Stimulated activated memory B cell treated with anti-CD40 and anti-IgM and Interleukin-4, amounts not matched to agents 10 μg/mL and 1 μg/mL and 100 μg/mL, for 72 hours (primary cell): Measurements from ENCODE around the gene DTWD1.
"Not testable (repeated sequence)": the region's sequence is repeated elsewhere in the genome, so short reads cannot be mapped to it uniquely, and the experiment has no call there.

Experiments
- ATAC-seq: fragments of 150-1000 bp; cut with Tn5 transposase; 2 replicates; pipeline ENCODE4 v1.10.0; 2021
- H3K27ac Mint-ChIP-seq: one replicate; pipeline ENCODE4 v1.8.0; 2022; ENCODE audit warnings: mild to moderate bottlenecking, mixed read lengths
- H3K27me3 Mint-ChIP-seq: one replicate; pipeline ENCODE4 v1.8.0; 2022; ENCODE audit warnings: mixed read lengths
- H3K36me3 Mint-ChIP-seq: one replicate; pipeline ENCODE4 v1.8.0; 2022; ENCODE audit warnings: mixed read lengths
- H3K4me1 Mint-ChIP-seq: one replicate; pipeline ENCODE4 v1.8.0; 2022; ENCODE audit warnings: mixed read lengths
- H3K4me3 Mint-ChIP-seq: one replicate; pipeline ENCODE4 v1.8.0; 2022; ENCODE audit warnings: mild to moderate bottlenecking, moderate library complexity, mixed read lengths
- H3K9me3 Mint-ChIP-seq: one replicate; pipeline ENCODE4 v1.8.0; 2022; ENCODE audit warnings: mixed read lengths

DTWD1 gene, protein sequence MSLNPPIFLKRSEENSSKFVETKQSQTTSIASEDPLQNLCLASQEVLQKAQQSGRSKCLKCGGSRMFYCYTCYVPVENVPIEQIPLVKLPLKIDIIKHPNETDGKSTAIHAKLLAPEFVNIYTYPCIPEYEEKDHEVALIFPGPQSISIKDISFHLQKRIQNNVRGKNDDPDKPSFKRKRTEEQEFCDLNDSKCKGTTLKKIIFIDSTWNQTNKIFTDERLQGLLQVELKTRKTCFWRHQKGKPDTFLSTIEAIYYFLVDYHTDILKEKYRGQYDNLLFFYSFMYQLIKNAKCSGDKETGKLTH

DNA sequence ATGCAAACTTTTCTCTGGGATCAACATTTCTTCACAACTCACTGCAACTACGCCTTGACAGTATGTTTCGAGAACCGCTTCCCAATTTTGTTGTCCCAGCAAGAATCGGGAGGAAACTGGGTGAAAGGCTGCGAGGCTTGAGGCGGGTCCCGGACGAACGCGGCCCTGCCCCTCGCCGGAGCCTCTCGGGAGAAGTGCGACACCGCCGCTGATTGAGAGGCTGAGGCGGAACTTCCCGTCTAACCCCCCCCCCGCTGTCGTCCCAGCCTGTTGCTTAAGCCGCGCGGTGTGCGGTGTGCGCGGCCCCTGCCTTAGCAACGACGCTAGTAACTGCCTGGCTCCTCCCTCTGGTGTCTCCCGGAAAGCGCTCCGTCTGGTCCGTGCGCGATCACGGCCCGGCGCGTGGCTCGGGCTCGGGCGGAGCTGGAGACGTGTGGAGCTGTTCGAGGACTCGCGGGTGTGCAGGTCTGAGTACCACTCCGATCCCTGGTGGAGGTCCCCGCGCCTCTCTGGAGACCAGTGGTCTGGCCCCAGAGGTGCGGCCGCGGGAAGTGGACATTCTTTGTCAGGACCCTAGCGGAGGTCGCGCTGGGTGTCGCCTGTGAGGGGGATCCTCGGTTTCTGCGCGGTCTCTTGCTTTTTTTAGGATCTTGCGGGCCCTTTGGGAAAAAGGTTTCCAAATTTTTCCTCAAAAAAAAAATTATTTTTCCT lies at the start of gene DTWD1, which contains the start of gene FAM227B:
Gene DTWD1 (plus strand): TSS at position 391 of the 711 bp plus-strand sequence. CDS start 4,120 bp downstream, outside the sequence.
Gene FAM227B (minus strand): TSS at position 161 of the 711 bp plus-strand sequence. CDS start 5,647 bp downstream, outside the sequence.
- Mint-ChIP-seq H3K4me1 (peaks cover 29% of the 10 kb centered on the region), H3K9me3 (peaks cover 3% of the 10 kb centered on the region), H3K36me3 (peaks cover 17% of the 10 kb centered on the region), H3K27me3 (no peaks in the 10 kb centered on the region), H3K4me3 (peak within 1 kb of the TSS; percentile 83), H3K27ac (peak within 1 kb of the TSS; percentile 82)
- peak; percentile 100 for ATAC-seq

DNA sequence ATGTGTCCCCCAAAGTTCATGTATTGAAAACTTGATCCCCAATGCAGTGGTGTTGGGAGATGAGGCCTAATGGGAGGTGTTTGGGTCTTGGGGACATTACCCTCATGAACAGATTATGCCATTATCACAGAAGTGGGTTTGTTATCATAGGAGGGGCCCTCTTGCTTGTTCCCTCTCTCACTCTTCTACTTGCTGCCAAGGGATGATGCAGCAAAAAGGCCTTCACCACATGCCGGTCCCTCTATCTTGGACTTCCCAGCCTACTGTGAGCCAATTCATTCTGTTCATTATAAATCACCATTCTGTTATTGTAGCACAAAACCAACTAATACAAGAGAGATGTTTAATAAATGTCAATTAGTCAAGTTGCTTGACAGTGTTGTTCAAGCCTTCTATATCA lies 47.4 kb upstream of the DTWD1 start:
- H3K4me1 Mint-ChIP-seq = no peaks in the 10 kb centered on the region
- no peaks in the 10 kb centered on the region for H3K27me3 Mint-ChIP-seq
- ATAC-seq = no peak
- no peak overlapping the region for H3K27ac Mint-ChIP-seq
- no peak overlapping the region for H3K4me3 Mint-ChIP-seq
- peaks cover 39% of the 10 kb centered on the region for H3K36me3 Mint-ChIP-seq
- H3K9me3 Mint-ChIP-seq = peaks cover 21% of the 10 kb centered on the region

DNA sequence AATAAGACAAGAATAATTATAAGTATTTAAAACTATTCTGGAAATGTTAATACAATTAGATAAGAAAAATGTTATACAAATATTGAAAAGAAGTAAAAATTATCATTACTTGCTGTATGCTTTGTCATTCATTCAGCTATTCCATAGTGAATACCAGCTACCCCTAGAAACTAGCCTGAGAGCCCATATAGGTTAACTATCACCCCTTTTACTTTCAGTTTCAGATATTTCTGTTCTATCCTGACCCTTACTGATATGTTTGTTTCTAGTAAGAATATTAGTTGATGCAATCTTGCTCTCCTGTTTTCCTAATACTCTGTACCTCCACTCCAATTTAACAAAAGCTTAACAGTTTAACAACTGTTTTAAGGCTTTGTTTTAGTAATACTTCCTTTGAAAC lies 31.8 kb upstream of the DTWD1 start:
- ATAC-seq = no peak
- no peak overlapping the region for H3K4me3 Mint-ChIP-seq
- H3K9me3 Mint-ChIP-seq = peaks cover 8% of the 10 kb centered on the region
- no peaks in the 10 kb centered on the region for H3K4me1 Mint-ChIP-seq
- H3K36me3 Mint-ChIP-seq = peaks cover 23% of the 10 kb centered on the region
- no peak overlapping the region for H3K27ac Mint-ChIP-seq
- H3K27me3 Mint-ChIP-seq = no peaks in the 10 kb centered on the region

DNA sequence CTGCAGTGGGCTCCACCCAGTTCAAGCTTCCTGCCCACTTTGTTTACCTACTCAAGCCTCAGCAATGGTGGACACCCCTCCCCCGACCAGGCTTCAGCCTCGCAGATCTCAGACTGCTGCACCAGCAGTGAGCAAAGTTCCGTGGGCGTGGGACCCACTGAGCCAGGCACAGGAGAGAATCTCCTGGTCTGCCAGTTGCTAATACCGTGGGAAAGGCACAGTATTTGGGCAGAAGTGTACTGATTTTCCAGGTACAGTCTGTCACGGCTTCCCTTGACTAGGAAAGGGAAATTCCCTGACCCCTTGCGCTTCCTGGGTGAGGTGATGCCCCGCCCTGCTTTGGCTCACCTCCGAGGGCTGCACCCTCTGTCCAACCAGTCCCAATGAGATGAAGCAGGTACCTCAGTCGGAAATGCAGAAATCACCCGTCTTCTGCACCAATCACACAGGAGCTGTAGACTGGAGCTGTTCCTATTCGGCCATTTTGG lies 28.0 kb upstream of the DTWD1 start:
- H3K27ac Mint-ChIP-seq, H3K27me3 Mint-ChIP-seq, ATAC-seq, H3K4me1 Mint-ChIP-seq, H3K4me3 Mint-ChIP-seq: not testable (repeated sequence)
- Mint-ChIP-seq H3K36me3 (peaks cover 26% of the 10 kb centered on the region), H3K9me3 (peaks cover 19% of the 10 kb centered on the region)

DNA sequence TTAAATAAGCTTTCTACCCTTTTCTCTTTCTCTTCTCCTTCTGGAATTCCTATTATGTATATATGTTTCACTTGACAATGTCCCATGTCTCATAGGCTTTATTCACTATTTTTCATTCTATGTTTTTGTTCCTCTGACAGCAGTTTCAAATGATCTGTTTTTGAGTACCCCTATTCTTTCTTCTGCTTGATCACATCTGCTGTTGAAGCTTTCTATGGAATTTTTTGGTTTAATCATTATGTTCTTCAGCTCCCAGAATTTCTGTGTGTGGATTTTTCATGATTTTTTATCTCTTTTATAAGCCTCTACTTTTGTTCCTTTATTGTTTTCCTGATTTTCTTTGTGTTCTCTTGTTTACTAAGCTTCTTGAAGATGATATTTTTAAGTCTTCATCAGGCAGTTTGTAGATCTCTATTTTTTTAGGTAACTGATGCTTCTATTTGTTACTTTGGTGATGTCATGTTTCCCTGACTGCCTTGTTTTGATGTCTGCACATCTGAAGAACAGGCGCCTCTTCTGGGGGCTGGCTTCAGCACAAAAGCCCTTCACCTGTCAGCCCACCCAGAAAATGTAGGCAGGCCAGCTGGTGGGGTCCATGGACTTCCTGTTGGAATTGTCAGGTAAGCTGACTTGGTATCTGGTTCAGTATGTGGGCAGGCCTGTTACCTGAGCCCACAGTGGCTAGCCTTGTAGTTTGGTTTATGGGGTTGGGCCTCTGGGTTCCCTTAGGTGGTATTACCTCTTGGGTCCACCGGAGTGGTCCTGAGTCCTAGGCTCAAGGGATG lies 16.0 kb upstream of the DTWD1 start:
- Mint-ChIP-seq H3K27ac (no peak overlapping the region), H3K4me3 (no peak overlapping the region), H3K27me3 (no peaks in the 10 kb centered on the region), H3K4me1 (no peaks in the 10 kb centered on the region), H3K9me3 (peaks cover 20% of the 10 kb centered on the region), H3K36me3 (peaks cover 67% of the 10 kb centered on the region)
- no peak for ATAC-seq

DNA sequence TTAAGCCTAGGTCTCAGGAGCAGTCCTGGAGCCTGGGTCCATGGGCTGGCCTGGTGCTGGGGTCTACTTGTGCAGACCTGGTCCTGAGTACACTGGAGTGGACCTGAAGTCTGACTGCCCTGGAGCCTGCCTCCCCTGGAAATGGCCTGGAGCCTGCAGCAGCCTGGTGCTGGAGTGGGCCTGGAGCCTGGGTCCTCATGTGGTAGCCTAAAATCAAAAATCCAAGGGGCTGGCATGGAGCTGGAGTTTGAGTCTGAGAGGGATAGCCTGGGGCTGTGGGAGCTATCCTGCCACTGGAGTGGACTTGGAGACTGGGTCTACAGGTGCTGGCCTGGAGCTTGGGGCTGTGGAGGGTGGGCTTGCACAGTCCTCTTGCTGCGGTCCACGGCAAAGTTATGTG lies 15.3 kb upstream of the DTWD1 start:
- ATAC-seq = no peak
- H3K27ac Mint-ChIP-seq = no peak overlapping the region
- no peaks in the 10 kb centered on the region for H3K27me3 Mint-ChIP-seq
- no peaks in the 10 kb centered on the region for H3K4me1 Mint-ChIP-seq
- no peak overlapping the region for H3K4me3 Mint-ChIP-seq
- H3K36me3 Mint-ChIP-seq = peaks cover 65% of the 10 kb centered on the region
- H3K9me3 Mint-ChIP-seq = peaks cover 20% of the 10 kb centered on the region

DNA sequence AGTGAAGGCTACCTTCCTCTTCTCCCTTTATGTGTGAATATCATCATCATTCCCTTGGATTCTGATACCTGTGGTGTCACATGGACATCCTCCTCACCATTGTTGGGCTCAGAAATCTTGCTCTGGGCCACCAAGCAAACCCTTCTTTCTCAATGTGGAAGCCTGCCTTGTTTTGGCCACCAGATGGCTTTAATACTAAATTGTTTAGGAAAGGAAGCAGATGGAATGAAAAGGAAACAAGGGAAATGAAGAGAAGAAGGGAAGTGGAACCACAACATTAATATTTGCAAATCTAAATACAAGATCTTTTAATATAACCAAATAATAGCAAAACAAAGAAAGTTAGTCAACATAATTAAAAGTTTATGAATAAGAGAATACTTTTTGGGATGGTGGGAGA lies 14.3 kb upstream of the DTWD1 start:
- H3K9me3 Mint-ChIP-seq = peaks cover 15% of the 10 kb centered on the region
- H3K4me1 Mint-ChIP-seq = no peaks in the 10 kb centered on the region
- no peaks in the 10 kb centered on the region for H3K27me3 Mint-ChIP-seq
- H3K36me3 Mint-ChIP-seq = peaks cover 62% of the 10 kb centered on the region
- H3K4me3 Mint-ChIP-seq = no peak overlapping the region
- no peak for ATAC-seq
- H3K27ac Mint-ChIP-seq = no peak overlapping the region

DNA sequence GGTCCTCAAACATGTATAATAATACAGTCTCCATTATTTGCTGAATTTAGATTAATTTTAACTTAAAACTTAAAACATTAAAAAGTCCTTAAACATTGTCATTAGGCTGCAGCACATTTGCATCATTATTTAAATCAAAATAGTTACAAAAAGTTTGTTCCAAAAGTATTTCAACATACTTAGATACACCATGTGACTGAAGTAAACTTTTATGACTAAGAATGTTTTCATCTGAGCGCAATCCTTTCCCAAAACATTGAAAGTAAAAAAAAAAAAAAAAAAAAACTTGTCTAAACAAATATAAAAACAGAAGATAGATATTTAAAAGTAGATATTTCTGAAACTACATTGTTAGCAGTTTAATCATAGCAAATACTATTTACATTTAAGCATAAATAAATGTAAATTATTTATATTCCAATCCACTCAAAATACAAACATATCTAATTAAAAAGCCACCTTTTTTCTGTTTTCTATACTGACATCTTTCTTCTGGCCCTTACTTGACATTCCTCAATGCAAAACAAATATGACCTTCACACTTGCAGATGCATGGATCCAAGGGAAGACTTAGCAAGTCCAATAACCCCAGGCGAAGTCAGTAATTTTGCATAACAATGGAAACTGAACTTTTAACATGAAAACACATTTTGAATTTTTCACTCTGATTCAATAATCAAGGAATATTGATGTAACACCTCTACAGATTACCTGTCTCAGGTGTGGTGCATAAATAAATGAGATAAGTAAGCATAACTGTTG lies 10.5 kb upstream of the DTWD1 start:
- Mint-ChIP-seq H3K4me1 (no peaks in the 10 kb centered on the region), H3K27ac (no peak overlapping the region), H3K4me3 (no peak overlapping the region), H3K36me3 (peaks cover 71% of the 10 kb centered on the region), H3K9me3 (peaks cover 12% of the 10 kb centered on the region), H3K27me3 (no peaks in the 10 kb centered on the region)
- no peak for ATAC-seq

DNA sequence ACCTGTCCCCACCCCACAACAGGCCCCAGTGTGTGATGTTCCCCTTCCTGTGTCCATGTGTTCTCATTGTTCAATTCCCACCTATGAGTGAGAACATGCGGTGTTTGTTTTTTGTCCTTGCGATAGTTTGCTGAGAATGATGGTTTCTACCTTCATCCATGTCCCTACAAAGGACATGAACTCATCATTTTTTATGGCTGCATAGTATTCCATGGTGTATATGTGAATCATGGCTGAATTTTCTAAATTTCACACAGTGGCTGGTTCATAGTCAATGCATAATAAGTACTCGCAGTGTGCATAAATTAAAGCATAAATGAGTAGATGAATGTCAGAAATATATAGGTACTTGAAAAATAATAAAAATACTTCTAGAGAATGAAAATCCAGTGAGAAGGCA lies 8.6 kb upstream of the DTWD1 start:
- Mint-ChIP-seq H3K36me3 (peaks cover 56% of the 10 kb centered on the region), H3K9me3 (peaks cover 12% of the 10 kb centered on the region)
- H3K4me1 Mint-ChIP-seq, H3K27ac Mint-ChIP-seq, H3K27me3 Mint-ChIP-seq, H3K4me3 Mint-ChIP-seq, ATAC-seq: not testable (repeated sequence)

DNA sequence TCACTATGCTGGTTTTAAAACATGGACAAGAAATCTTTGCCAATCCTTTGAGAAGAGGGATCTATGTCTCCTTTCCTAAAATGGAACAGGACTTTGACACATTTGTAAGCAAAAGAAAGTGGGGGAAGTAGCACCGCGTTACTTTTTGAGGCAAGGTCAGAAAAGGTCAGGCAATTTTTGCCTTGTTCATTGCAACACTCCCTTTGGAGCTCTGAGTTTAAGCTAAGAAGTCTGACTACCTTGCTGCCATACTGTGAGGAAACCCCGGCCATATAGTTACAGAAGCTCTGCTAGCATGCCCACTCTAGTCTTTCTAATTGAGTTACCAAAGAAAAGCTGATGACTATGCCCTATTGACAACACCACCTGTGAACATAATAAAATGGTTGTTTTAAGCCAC lies 1.6 kb upstream of the DTWD1 start:
- Mint-ChIP-seq H3K9me3 (peaks cover 12% of the 10 kb centered on the region), H3K27ac (no peak overlapping the region), H3K4me1 (peaks cover 29% of the 10 kb centered on the region), H3K27me3 (no peaks in the 10 kb centered on the region), H3K36me3 (peaks cover 20% of the 10 kb centered on the region), H3K4me3 (no peak overlapping the region)
- no peak for ATAC-seq

DNA sequence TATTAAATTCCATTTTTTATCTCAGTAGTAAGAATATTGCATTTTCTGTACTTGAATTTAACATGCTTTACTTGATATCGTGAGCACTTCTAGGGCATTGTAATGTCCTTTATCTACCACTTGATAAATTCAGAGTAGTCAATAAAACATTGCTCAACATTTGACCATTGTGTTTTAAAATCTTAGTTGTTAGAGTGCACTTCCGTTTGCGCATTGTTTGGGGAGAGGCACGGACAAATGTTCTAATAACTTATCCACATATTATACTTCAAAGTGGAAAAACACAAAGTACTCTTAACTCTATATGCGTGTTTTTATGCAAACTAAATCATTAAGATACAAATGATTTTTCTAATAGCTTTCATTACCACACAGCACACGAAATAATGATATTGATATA lies 649 bp upstream of the DTWD1 start:
- no peak for ATAC-seq
- Mint-ChIP-seq H3K27ac (peak overlapping the region; percentile 82), H3K36me3 (peaks cover 16% of the 10 kb centered on the region), H3K4me1 (peaks cover 29% of the 10 kb centered on the region), H3K9me3 (peaks cover 4% of the 10 kb centered on the region), H3K27me3 (no peaks in the 10 kb centered on the region), H3K4me3 (peak overlapping the region; percentile 83)

DNA sequence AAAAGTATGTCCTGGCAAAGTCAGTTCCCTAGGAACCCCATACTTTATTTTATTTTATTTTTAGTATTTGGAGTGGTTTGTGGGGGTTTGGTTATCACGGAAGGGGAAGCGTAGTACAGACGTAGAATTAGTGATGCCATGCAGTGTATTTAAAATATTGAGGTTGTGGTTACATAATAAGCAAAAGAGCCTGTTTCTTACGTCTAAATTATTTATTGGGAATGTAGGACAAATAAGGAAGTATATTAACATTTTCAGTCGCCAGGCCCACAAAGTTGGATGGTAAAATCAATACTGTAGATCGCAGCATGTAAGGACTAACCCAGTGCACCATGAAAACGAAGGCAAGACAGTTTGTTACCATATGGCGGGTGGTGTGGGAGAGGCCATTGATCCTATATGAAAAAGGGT lies 558 bp downstream of the DTWD1 start:
- Mint-ChIP-seq H3K36me3 (peaks cover 18% of the 10 kb centered on the region), H3K9me3 (peaks cover 3% of the 10 kb centered on the region), H3K27me3 (no peaks in the 10 kb centered on the region), H3K4me1 (peaks cover 29% of the 10 kb centered on the region), H3K27ac (peak overlapping the region; percentile 82), H3K4me3 (peak overlapping the region; percentile 83)
- no peak for ATAC-seq

DNA sequence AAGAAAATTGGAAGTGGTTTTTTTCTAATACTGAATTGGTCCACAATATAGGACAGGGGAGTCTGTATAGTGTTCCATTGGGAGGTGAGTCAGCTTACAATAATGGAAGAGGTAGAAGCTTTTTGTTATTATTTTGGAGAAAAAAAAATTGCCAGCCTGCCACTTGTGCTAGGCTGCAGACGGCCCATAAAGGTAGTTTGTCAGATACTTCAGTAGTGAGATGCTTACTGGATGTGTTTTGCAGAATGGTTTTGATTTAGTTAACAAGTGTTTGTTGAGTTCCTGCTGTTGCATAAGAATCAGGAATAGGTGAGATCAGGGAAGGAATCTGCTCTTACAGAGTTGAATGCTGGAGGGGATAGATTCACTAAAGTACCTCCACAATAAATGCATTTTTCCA lies 1.0 kb downstream of the DTWD1 start:
- peak overlapping the region; percentile 82 for H3K27ac Mint-ChIP-seq
- peaks cover 29% of the 10 kb centered on the region for H3K4me1 Mint-ChIP-seq
- H3K9me3 Mint-ChIP-seq = peaks cover 3% of the 10 kb centered on the region
- no peak for ATAC-seq
- H3K4me3 Mint-ChIP-seq = peak overlapping the region; percentile 83
- no peaks in the 10 kb centered on the region for H3K27me3 Mint-ChIP-seq
- peaks cover 18% of the 10 kb centered on the region for H3K36me3 Mint-ChIP-seq

DNA sequence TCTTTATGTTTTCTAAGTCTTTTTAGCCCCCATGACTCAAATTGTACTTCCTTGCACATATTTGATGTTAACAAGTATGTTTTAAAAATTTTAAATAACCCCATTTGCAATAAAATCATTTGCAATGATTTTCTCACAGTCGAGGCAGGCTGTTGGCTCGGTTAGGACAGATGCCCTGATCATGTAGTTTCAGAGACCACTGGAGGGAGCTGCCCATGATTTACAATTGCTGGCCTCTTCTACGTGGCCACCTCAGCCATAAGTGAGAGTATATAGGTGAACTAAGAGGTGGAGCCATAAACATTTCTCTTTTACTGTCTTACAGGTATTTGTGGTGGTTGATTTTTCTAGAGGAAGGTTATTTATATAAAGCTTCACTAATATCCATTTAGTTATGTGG lies 1.7 kb downstream of the DTWD1 start:
- H3K4me1 Mint-ChIP-seq = peaks cover 29% of the 10 kb centered on the region
- H3K36me3 Mint-ChIP-seq = peaks cover 18% of the 10 kb centered on the region
- no peaks in the 10 kb centered on the region for H3K27me3 Mint-ChIP-seq
- H3K27ac Mint-ChIP-seq = no peak overlapping the region
- no peak overlapping the region for H3K4me3 Mint-ChIP-seq
- peaks cover 3% of the 10 kb centered on the region for H3K9me3 Mint-ChIP-seq
- no peak for ATAC-seq

DNA sequence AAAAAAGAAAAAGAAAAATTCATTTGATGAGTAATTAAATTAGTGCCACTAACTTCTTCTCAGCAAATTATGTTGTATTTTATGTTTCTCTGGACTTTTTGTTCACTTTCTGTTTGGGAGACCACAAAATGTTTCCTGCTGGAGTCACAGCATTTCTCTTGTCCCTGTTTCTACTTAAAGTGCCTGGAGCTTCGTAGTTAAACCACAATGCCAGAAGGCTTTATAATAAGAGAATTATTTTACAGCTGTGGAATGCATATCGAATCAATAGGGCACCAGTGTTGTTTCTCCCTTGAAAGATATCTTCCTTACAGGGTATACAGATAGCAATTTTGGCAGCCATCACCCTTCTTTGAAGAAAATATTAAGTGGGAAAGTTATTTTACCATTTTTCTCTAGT lies 3.2 kb downstream of the DTWD1 start:
- peaks cover 23% of the 10 kb centered on the region for H3K36me3 Mint-ChIP-seq
- no peak overlapping the region for H3K4me3 Mint-ChIP-seq
- no peak overlapping the region for H3K27ac Mint-ChIP-seq
- no peak for ATAC-seq
- peaks cover 3% of the 10 kb centered on the region for H3K9me3 Mint-ChIP-seq
- peaks cover 29% of the 10 kb centered on the region for H3K4me1 Mint-ChIP-seq
- H3K27me3 Mint-ChIP-seq = no peaks in the 10 kb centered on the region
